B cell (primary cell): ENCODE results near the gene STAT5B. TPM values are rescaled to one million over a fixed set of nuclear protein-coding genes. Genes with fewer than 3 reads are reported as not detected.

Experiments
- ATAC-seq: fragments of 200-7000 bp; cut with Tn5 transposase; one replicate; pipeline ENCODE4 v1.10.0; 2021; ENCODE audit warnings: low read depth, mild to moderate bottlenecking, moderate number of reproducible peaks, moderate library complexity
- CTCF ChIA-PET: fragments of 350-600 bp; sonication (Branson Sonifier 250); formaldehyde crosslinking; loops from one replicate; lab custom pipeline; 2021; ENCODE audit warnings: antibody characterized with exemption, inconsistent platforms; lab: Charles Lee
- POLR2A ChIA-PET: fragments of 350-600 bp; sonication (Branson Sonifier 250); formaldehyde crosslinking; loops from one replicate; lab custom pipeline; 2021; ENCODE audit warnings: antibody characterized with exemption; lab: Charles Lee
- DNase-seq: peaks from one replicate; pipeline ENCODE4 v3.0.0; 2013
- H2AFZ ChIP-seq: 2 replicates; pipeline ENCODE4 v1.6.1; 2012; ENCODE audit warnings: mild to moderate bottlenecking, low read depth, low read length; ENCODE audit not compliant: insufficient read depth, poor library complexity, severe bottlenecking
- H3K27ac ChIP-seq, 2 donors: 1 replicate in 1 of 2; 2 replicates in 1 of 2; pipeline ENCODE4 v1.5.1; 2012 to 2013; ENCODE audit warnings: low read length in 2 of 2, mild to moderate bottlenecking in 2 of 2, moderate library complexity in 1 of 2
- H3K27me3 ChIP-seq, 4 experiments: fragments of 200-600 bp in 1 of 4; sonication (generic) in 1 of 4; replicated peaks in 1 of 4; 1 replicate in 2 of 4; 2 replicates in 2 of 4; pipeline versions ENCODE4 v1.6.1 to v1.7.0; 2013 to 2016; ENCODE audit warnings: low read length in 3 of 4, mild to moderate bottlenecking in 2 of 4, mixed read lengths in 1 of 4, moderate library complexity in 1 of 4; ENCODE audit not compliant: insufficient read depth in 4 of 4, control insufficient read depth in 3 of 4; ENCODE audit errors: control extremely low read depth in 1 of 4
- H3K36me3 ChIP-seq, 2 experiments: replicated peaks in 1 of 2; 1 replicate in 1 of 2; 2 replicates in 1 of 2; pipeline versions ENCODE4 v1.6.1 to v1.7.1; 2013; ENCODE audit warnings: low read length in 1 of 2; ENCODE audit not compliant: insufficient read depth in 2 of 2, control insufficient read depth in 1 of 2; ENCODE audit errors: control extremely low read depth in 1 of 2, extremely low read depth in 1 of 2
- H3K4me1 ChIP-seq, 2 donors: fragments of 200-600 bp in 1 of 2; sonication (generic) in 1 of 2; 1 replicate in 1 of 2; 2 replicates in 1 of 2; pipeline versions ENCODE4 v1.5.1 to v1.6.1; 2013 to 2017; ENCODE audit warnings: low read length in 2 of 2; ENCODE audit not compliant: control insufficient read depth in 2 of 2, insufficient read depth in 2 of 2
- H3K4me2 ChIP-seq: replicated peaks from 2 replicates; pipeline ENCODE3; 2012; ENCODE audit warnings: mild to moderate bottlenecking, low read depth, low read length; ENCODE audit not compliant: poor library complexity, severe bottlenecking
- H3K4me3 ChIP-seq, 5 experiments: fragments of 200-600 bp in 1 of 5; sonication (generic) in 1 of 5; 1 replicate in 3 of 5; 2 replicates in 2 of 5; pipeline versions ENCODE4 v1.5.1 to v1.7.0; 2011 to 2016; ENCODE audit warnings: low read length in 4 of 5, mild to moderate bottlenecking in 4 of 5, low read depth in 2 of 5, control low read depth in 1 of 5, moderate library complexity in 1 of 5; ENCODE audit not compliant: insufficient read depth in 1 of 5; ENCODE audit errors: control extremely low read depth in 1 of 5, extremely low read depth in 1 of 5
- H3K79me2 ChIP-seq: fragments of 200-600 bp; sonication (generic); one replicate; pipeline ENCODE4 v1.6.0; 2016; ENCODE audit warnings: low read length; ENCODE audit not compliant: control insufficient read depth, insufficient read depth
- H3K9ac ChIP-seq: fragments of 200-600 bp; sonication (generic); 2 replicates; pipeline ENCODE4 v1.6.1; 2017; ENCODE audit warnings: mild to moderate bottlenecking, low read length, moderate library complexity
- H3K9me3 ChIP-seq, 3 donors: one replicate each; pipeline versions ENCODE4 v1.6.1 to v1.7.1; 2013; ENCODE audit warnings: low read length in 2 of 3; ENCODE audit not compliant: control insufficient read depth in 2 of 3, insufficient read depth in 1 of 3; ENCODE audit errors: control extremely low read depth in 1 of 3
- H4K20me1 ChIP-seq: 2 replicates; pipeline ENCODE4 v1.6.0; 2012; ENCODE audit warnings: mild to moderate bottlenecking, low read length; ENCODE audit not compliant: insufficient read depth, control insufficient read depth, poor library complexity, severe bottlenecking
- H3K27ac Mint-ChIP-seq: one replicate; pipeline ENCODE4 v1.8.0; 2021; ENCODE audit warnings: mixed read lengths
- H3K27me3 Mint-ChIP-seq: one replicate; pipeline ENCODE4 v1.8.0; 2021; ENCODE audit warnings: mixed read lengths
- H3K4me1 Mint-ChIP-seq: one replicate; pipeline ENCODE4 v1.8.0; 2021; ENCODE audit warnings: mixed read lengths
- H3K4me3 Mint-ChIP-seq: one replicate; pipeline ENCODE4 v1.8.0; 2021; ENCODE audit warnings: mixed read lengths
- H3K9me3 Mint-ChIP-seq: one replicate; pipeline ENCODE4 v1.8.0; 2022; ENCODE audit warnings: mixed read lengths; ENCODE audit not compliant: insufficient read depth
- EZH2 ChIP-seq: IDR thresholded peaks from 2 replicates; pipeline ENCODE4 v1.6.1; 2012; ENCODE audit warnings: borderline replicate concordance, low read depth, mild to moderate bottlenecking, moderate library complexity, low read length; ENCODE audit not compliant: insufficient read depth, poor library complexity, severe bottlenecking
- WGBS: methylation state at CpG from one replicate; pipeline ENCODE4 v1.1.5; 2013; ENCODE audit warnings: missing lambda C conversion rate; ENCODE audit not compliant: insufficient coverage; 5-methylcytosine and 5-hydroxymethylcytosine counted together
- intact Hi-C: fragments of 100-400 bp; cut with micrococcal nuclease; formaldehyde crosslinking; loops from one replicate; pipeline ENCODE4 v1.10.0; 2022
- polyA plus RNA-seq: library from polyadenylated mRNA; depleted of rRNA; stranded (reverse); fragments of >200 nt; gene quantifications from 2 replicates; pipeline ENCODE4 v1.2.3, GENCODE V29; 2012
- total RNA-seq, 2 donors: library from RNA; stranded (reverse); fragments of 120-200 nt in 1 of 2; gene quantifications; 1 replicate in 1 of 2; 2 replicates in 1 of 2; pipeline versions ENCODE4 v1.2.3 to v1.2.4, GENCODE V29; 2013 to 2022
- TF ChIP-seq, protein P1 (sequence below): fragments of 200-600 bp; IDR thresholded peaks from one replicate; pipeline ENCODE4 v1.8.0; 2022; ENCODE audit warnings: antibody characterized with exemption, mild to moderate bottlenecking

Gene STAT5B
- total and polyA plus RNA-seq, 2 donors (not counting 1 experiment from before 2014, with no cell fraction given) = 70.0 to 103 TPM

DNA sequence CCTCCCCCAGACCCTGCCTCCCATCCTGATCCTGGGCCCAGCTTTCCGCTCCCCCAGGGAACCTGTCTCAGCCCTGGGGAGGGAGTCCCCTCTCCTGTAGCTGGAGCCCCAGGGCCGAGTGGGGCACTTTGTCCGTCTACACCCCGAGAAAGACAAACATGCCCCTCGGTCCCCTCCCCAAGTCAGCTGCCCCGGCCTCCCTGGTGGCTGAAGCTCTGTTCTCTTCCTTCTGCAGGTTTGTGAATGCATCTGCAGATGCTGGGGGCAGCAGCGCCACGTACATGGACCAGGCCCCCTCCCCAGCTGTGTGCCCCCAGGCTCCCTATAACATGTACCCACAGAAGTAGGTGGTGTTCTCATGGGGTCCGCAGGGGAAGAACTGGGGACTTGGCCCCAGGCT is 33.0 kb upstream of the STAT5B start:
- POLR2A ChIA-PET = no interaction called here
- no peak for DNase-seq

DNA sequence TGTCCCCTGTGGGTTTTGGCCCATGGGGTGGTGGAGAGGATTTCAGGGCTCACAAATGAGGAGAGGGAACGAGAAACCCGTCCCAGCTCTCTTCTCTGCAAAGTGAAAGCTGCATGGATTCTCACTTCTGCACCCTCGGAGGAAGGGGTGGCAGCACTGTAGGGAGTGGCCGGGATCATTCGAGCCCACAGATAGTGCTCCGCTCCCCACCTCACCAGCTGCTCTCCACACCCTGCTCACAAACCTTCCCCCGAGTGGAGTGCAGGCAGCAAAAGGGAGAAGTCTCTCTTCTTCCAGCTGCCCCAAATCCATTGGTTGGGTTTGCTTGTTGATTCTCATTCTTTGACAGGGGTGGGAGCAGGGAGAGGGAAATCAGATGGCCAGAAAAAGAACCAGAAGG is 32.3 kb upstream of the STAT5B start:
- Histone ChIP-seq H3K9me3 (no peaks in the 10 kb centered on the region), H3K36me3 (peaks cover 0 to 72% of the 10 kb centered on the region in 2 experiments), H3K9ac (no peak overlapping the region), H3K27ac (no peak overlapping the region), H3K79me2 (no peaks in the 10 kb centered on the region), H3K4me3 (no peak overlapping the region), H2AFZ (no peak overlapping the region), H3K4me1 (peaks cover 16 to 20% of the 10 kb centered on the region in 2 donors), H4K20me1 (peaks cover 14% of the 10 kb centered on the region), H3K27me3 (no peaks in the 10 kb centered on the region), H3K4me2 (no peak overlapping the region)
- CTCF ChIA-PET = interaction anchor here (1.7 kb wide), 1 partner anchor 18 kb away, joined by 3 read pairs; no protein-coding TSS in a partner anchor
- POLR2A ChIA-PET = no interaction called here
- Mint-ChIP-seq H3K27ac (no peak overlapping the region), H3K9me3 (no peaks in the 10 kb centered on the region), H3K4me3 (no peak overlapping the region), H3K4me1 (peaks cover 21% of the 10 kb centered on the region), H3K27me3 (no peaks in the 10 kb centered on the region)
- 72% methylated on average over 2 of the region's 7 CpGs for WGBS
- ATAC-seq = no peak
- intact Hi-C loops = no loop called here
- no peak for DNase-seq
- TF ChIP-seq, protein P1, sequence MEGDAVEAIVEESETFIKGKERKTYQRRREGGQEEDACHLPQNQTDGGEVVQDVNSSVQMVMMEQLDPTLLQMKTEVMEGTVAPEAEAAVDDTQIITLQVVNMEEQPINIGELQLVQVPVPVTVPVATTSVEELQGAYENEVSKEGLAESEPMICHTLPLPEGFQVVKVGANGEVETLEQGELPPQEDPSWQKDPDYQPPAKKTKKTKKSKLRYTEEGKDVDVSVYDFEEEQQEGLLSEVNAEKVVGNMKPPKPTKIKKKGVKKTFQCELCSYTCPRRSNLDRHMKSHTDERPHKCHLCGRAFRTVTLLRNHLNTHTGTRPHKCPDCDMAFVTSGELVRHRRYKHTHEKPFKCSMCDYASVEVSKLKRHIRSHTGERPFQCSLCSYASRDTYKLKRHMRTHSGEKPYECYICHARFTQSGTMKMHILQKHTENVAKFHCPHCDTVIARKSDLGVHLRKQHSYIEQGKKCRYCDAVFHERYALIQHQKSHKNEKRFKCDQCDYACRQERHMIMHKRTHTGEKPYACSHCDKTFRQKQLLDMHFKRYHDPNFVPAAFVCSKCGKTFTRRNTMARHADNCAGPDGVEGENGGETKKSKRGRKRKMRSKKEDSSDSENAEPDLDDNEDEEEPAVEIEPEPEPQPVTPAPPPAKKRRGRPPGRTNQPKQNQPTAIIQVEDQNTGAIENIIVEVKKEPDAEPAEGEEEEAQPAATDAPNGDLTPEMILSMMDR = no peak
- TF ChIP-seq EZH2 = no peak

More for the DNA sequence above, 33.0 kb upstream of the STAT5B start:
- no peak overlapping the region for H3K27ac ChIP-seq
- no peak for ATAC-seq
- H4K20me1 ChIP-seq = peaks cover 14% of the 10 kb centered on the region
- H3K27me3 ChIP-seq = no peaks in the 10 kb centered on the region
- H3K9ac ChIP-seq = no peak overlapping the region
- peaks cover 28% of the 10 kb centered on the region for H3K4me1 Mint-ChIP-seq
- H3K9me3 ChIP-seq = no peaks in the 10 kb centered on the region
- peaks cover 0 to 71% of the 10 kb centered on the region in 2 experiments for H3K36me3 ChIP-seq
- H2AFZ ChIP-seq = no peak overlapping the region
- H3K4me1 ChIP-seq = peaks cover 23 to 27% of the 10 kb centered on the region in 2 donors
- WGBS = 95% methylated on average over 7 of the region's 9 CpGs
- H3K27me3 Mint-ChIP-seq = no peaks in the 10 kb centered on the region
- TF ChIP-seq, protein P1 = no peak
- TF ChIP-seq EZH2 = no peak
- H3K4me3 Mint-ChIP-seq = no peak overlapping the region
- H3K4me3 ChIP-seq = no peak overlapping the region
- no peak overlapping the region for H3K27ac Mint-ChIP-seq
- intact Hi-C loops = no loop called here
- CTCF ChIA-PET = interaction anchor here (1.0 to 20.6 kb wide), 4 partner anchors 19 to 119 kb away, joined by 3 to 546 read pairs (median 4); no protein-coding TSS in a partner anchor
- no peaks in the 10 kb centered on the region for H3K79me2 ChIP-seq
- H3K9me3 Mint-ChIP-seq = no peaks in the 10 kb centered on the region
- no peak overlapping the region for H3K4me2 ChIP-seq
